ENCODE measurements around the gene TCTN3. TPM values are rescaled to one million over a fixed set of nuclear protein-coding genes. Genes with fewer than 3 reads are reported as not detected.
A peak's percentile ranks its signal among the peaks of the same experiment; 100 is the strongest.
"Not testable (repeated sequence)": the region's sequence is repeated elsewhere in the genome, so short reads cannot be mapped to it uniquely, and the experiment has no call there.

TCTN3 gene
- total RNA-seq, 1 donor from 2014 or later, result 53.0 TPM

DNA sequence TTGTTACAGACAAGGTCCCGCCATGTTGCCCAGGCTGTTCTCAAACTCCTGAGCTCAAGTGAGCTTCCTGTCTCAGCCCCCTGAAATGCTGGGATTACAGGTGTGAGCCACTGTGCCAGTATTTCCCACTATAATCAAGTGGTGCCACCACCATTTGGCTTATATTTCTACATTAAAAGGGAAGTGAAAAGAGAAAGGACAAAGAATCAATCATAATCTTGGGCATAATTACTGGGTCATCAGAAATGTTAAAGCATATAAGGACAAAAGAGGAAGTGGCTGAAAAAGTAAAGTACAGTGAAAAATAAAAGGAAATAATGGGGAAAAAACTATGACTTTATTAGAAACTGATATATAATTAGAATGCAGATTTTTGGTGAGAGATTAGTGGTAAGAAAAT, 36.5 kb upstream of the TCTN3 start:
- TF ChIP-seq, protein P1, sequence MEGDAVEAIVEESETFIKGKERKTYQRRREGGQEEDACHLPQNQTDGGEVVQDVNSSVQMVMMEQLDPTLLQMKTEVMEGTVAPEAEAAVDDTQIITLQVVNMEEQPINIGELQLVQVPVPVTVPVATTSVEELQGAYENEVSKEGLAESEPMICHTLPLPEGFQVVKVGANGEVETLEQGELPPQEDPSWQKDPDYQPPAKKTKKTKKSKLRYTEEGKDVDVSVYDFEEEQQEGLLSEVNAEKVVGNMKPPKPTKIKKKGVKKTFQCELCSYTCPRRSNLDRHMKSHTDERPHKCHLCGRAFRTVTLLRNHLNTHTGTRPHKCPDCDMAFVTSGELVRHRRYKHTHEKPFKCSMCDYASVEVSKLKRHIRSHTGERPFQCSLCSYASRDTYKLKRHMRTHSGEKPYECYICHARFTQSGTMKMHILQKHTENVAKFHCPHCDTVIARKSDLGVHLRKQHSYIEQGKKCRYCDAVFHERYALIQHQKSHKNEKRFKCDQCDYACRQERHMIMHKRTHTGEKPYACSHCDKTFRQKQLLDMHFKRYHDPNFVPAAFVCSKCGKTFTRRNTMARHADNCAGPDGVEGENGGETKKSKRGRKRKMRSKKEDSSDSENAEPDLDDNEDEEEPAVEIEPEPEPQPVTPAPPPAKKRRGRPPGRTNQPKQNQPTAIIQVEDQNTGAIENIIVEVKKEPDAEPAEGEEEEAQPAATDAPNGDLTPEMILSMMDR (conservative IDR thresholded peaks at IDR 0.05), result no peak

DNA sequence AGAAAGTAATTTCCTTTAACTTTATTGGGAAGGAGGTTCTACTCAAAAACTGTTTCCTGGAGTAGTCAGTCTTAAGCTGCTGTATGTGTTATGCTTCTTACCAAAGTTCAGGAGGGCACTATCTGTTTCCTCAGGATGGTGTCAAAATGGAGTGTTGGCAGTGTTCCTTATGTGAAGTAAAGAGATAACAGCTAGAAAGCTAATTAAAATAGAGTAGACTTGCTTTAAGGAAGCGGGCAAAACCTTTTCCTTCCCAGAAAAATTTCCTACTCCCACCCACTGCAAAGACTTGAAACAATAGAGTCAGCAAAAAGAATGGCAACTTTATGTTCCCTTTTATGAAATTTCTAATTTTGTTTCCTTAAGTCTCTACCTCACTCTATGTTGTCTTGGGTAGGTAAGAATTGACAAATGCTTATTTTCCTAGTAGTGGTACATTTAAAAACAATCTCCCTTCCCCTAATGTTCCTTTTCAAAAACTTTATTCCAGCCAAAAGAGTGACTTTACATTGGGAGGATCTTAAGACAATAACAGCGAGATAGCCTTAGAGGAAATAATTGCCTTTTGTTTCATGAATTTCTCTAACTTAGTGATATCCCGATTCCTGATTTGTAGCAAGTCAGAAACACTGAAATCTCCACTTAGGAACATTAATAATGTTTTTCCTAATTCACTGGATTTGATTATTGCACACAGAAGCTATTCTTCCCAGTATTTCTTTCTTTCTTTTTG, 35.8 kb upstream of the TCTN3 start:
- peaks cover 6% of the 10 kb centered on the region for H3K9me3 Mint-ChIP-seq
- no peaks in the 10 kb centered on the region for H3K27me3 Mint-ChIP-seq
- DNase-seq (ENCODE audit: extremely low spot score, unreplicated experiment), result no peak
- TF ChIP-seq, protein P1 (conservative IDR thresholded peaks at IDR 0.05), result no peak
- H3K4me3 Mint-ChIP-seq, result no peak overlapping the region
- H3K27ac Mint-ChIP-seq, result no peak overlapping the region
- H3K4me1 Mint-ChIP-seq (ENCODE audit: unreplicated experiment), result no peaks in the 10 kb centered on the region
- no peaks in the 10 kb centered on the region for H3K36me3 Mint-ChIP-seq

More for the DNA sequence above, 36.5 kb upstream of the TCTN3 start:
- H3K27me3 Mint-ChIP-seq, result no peaks in the 10 kb centered on the region
- H3K9me3 Mint-ChIP-seq, result peaks cover 6% of the 10 kb centered on the region
- no peak overlapping the region for H3K4me3 Mint-ChIP-seq
- no peak overlapping the region for H3K27ac Mint-ChIP-seq
- H3K36me3 Mint-ChIP-seq, result no peaks in the 10 kb centered on the region
- no peak for DNase-seq (ENCODE audit: extremely low spot score, unreplicated experiment)
- no peaks in the 10 kb centered on the region for H3K4me1 Mint-ChIP-seq (ENCODE audit: unreplicated experiment)

DNA sequence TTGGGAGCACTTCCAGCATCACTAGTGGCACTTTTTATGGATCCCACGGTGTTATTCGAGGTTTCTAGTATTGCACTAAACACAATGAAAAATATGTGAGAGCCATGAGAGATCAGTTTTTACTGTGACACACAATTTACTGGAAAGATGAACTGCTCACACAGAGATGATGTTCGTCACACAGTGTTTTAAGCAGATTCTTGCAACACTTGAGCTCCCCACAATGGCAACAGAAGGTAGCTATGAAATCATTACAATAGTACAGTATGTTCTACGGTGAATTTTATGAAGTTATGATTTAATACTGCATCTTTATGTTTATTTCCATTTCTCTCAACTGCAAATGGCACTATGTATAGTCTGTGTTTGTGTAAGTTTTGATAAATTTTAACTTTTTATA, 34.8 kb upstream of the TCTN3 start:
- Mint-ChIP-seq H3K4me3 (no peak overlapping the region), H3K36me3 (no peaks in the 10 kb centered on the region), H3K4me1 (ENCODE audit: unreplicated experiment) (no peaks in the 10 kb centered on the region), H3K27me3 (no peaks in the 10 kb centered on the region), H3K9me3 (peaks cover 5% of the 10 kb centered on the region), H3K27ac (no peak overlapping the region)
- DNase-seq (ENCODE audit: extremely low spot score, unreplicated experiment), result no peak
- TF ChIP-seq, protein P1 (conservative IDR thresholded peaks at IDR 0.05), result no peak

DNA sequence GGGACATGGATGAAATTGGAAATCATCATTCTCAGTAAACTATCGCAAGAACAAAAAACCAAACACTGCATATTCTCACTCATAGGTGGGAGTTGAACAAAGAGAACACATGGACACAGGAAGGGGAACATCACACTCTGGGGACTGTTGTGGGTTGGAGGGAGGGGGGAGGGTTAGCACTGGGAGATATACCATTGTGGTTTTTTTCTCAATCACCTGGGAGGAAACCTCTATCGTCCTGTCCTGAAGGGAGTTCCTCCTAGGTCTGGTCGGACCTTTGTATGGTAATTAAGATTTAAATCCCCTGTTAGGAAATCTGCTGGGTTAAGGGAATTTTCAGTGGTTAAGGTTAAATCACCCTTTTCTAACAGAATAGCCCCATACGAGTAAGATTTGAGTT, 28.8 kb upstream of the TCTN3 start:
- not testable (repeated sequence) for H3K4me3 Mint-ChIP-seq; DNase-seq (ENCODE audit: extremely low spot score, unreplicated experiment); H3K27me3 Mint-ChIP-seq; H3K36me3 Mint-ChIP-seq; H3K27ac Mint-ChIP-seq; H3K9me3 Mint-ChIP-seq; H3K4me1 Mint-ChIP-seq (ENCODE audit: unreplicated experiment)

DNA sequence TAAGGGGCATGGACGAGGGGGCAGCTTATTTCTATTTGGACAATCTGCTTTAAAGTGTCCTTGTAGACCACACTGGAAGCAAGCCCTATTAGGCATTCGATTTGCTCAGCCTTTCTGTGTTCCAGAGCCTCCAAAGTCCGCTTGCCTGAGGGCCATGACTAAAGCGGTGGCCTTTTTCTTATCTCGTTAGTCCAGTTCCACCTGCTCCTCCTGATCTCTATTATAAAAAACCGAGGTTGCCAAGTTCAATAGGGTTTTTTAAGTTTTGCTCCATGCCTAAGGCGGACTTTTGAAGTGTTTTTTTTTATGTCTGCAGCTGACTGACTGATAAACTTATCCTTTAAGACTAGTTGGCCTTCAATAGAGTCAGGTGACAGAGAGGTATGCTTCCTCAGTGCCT, 27.0 kb upstream of the TCTN3 start:
- not testable (repeated sequence) for H3K27me3 Mint-ChIP-seq; DNase-seq (ENCODE audit: extremely low spot score, unreplicated experiment)

DNA sequence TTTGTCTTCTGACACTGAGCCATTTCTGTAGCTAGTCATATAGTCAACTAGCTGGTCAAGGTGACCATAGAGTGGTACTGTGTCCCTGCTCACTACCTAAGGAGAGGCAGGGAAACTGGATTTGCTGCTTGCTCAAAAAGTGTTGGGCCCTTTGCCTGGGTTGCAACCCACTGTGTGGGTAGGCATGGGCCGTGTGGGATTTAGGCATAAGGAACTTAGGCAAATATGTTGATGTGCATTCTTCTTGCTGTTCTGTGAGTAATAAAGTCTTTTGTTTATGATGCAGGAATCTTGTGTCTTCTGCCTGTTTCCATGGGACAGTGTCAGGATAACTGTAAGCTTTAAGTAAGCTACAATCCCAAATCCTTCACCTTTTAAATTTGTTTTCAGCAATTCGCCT, 23.1 kb upstream of the TCTN3 start:
- Mint-ChIP-seq H3K27ac (no peak overlapping the region), H3K4me1 (ENCODE audit: unreplicated experiment) (no peaks in the 10 kb centered on the region), H3K9me3 (no peaks in the 10 kb centered on the region), H3K4me3 (no peak overlapping the region), H3K27me3 (no peaks in the 10 kb centered on the region), H3K36me3 (no peaks in the 10 kb centered on the region)
- TF ChIP-seq, protein P1 (conservative IDR thresholded peaks at IDR 0.05), result no peak
- no peak for DNase-seq (ENCODE audit: extremely low spot score, unreplicated experiment)

More for the DNA sequence above, 27.0 kb upstream of the TCTN3 start:
- H3K27ac Mint-ChIP-seq, result peak overlapping the region; percentile 80
- not testable (repeated sequence) for H3K36me3 Mint-ChIP-seq; H3K4me1 Mint-ChIP-seq (ENCODE audit: unreplicated experiment); H3K9me3 Mint-ChIP-seq
- peak overlapping the region; percentile 46 for H3K4me3 Mint-ChIP-seq
